ENCODE data around the gene MYT1. TPM values are rescaled to one million over a fixed set of nuclear protein-coding genes. Genes with fewer than 3 reads are reported as not detected.

MYT1 gene
- total and polyA plus RNA-seq, 9 of the 15 experiments (the other 6 are each of a cell fraction or from before 2014, with no cell fraction given), result 0.02 to 0.12 (median 0.06) TPM; not detected in 4

DNA sequence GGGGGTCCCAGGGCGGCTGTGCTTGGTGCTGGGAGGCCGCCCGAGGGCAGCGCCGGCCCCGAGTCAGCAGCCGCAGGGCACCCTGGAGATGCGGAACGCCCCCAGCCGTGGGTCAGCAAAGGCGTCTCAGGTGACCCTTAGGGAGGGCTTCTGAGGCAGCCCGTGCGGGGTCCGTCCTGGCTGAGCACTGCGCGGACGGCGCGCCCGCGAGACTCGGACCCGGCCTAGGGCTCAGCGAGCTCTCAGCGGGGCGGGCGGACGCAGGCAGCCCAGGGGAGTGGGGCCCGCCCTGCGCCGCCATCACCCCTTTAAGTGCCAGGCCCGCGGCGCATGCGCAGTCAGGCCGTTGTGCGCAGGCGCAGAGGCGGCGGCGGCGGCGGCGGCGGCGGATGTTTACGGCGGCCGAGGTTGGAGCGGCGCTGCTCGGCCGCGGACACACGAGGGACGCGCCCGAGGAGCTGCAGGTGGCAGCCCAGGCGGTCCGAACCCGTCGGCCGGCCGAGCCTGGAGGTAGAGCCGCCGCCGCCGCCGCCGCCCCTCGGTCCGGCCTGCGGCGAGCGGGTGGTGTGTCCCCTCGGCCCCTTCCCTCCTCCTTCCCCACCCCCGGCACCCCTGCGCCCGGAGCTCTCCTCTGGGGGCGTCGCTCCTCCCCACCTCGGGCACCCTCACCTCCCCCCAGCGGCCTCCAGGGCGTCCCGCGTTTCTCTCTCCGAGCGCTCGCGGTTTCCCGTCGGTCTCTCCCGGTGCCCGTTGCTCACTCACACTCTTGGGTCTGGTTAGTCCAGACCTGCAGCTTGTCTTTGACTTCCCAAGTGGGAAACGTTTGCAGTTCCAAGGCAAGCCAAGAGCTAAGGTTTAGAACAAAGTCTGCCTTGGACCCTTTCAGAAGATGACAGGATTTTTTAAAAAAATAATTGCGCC lies 91.4 kb downstream of the MYT1 start, which contains the start of gene PCMTD2 (continued):
- TF ChIP-seq, protein P1, sequence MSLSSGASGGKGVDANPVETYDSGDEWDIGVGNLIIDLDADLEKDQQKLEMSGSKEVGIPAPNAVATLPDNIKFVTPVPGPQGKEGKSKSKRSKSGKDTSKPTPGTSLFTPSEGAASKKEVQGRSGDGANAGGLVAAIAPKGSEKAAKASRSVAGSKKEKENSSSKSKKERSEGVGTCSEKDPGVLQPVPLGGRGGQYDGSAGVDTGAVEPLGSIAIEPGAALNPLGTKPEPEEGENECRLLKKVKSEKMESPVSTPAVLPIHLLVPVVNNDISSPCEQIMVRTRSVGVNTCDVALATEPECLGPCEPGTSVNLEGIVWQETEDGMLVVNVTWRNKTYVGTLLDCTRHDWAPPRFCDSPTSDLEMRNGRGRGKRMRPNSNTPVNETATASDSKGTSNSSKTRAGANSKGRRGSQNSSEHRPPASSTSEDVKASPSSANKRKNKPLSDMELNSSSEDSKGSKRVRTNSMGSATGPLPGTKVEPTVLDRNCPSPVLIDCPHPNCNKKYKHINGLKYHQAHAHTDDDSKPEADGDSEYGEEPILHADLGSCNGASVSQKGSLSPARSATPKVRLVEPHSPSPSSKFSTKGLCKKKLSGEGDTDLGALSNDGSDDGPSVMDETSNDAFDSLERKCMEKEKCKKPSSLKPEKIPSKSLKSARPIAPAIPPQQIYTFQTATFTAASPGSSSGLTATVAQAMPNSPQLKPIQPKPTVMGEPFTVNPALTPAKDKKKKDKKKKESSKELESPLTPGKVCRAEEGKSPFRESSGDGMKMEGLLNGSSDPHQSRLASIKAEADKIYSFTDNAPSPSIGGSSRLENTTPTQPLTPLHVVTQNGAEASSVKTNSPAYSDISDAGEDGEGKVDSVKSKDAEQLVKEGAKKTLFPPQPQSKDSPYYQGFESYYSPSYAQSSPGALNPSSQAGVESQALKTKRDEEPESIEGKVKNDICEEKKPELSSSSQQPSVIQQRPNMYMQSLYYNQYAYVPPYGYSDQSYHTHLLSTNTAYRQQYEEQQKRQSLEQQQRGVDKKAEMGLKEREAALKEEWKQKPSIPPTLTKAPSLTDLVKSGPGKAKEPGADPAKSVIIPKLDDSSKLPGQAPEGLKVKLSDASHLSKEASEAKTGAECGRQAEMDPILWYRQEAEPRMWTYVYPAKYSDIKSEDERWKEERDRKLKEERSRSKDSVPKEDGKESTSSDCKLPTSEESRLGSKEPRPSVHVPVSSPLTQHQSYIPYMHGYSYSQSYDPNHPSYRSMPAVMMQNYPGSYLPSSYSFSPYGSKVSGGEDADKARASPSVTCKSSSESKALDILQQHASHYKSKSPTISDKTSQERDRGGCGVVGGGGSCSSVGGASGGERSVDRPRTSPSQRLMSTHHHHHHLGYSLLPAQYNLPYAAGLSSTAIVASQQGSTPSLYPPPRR (CRISPR knock-in tag; IDR thresholded peaks at IDR 0.05; ENCODE audit: borderline replicate concordance), result 0 out of 2 replicates have a peak, but pooled peaks have one; percentile 42
- TF ChIP-seq, protein P2, sequence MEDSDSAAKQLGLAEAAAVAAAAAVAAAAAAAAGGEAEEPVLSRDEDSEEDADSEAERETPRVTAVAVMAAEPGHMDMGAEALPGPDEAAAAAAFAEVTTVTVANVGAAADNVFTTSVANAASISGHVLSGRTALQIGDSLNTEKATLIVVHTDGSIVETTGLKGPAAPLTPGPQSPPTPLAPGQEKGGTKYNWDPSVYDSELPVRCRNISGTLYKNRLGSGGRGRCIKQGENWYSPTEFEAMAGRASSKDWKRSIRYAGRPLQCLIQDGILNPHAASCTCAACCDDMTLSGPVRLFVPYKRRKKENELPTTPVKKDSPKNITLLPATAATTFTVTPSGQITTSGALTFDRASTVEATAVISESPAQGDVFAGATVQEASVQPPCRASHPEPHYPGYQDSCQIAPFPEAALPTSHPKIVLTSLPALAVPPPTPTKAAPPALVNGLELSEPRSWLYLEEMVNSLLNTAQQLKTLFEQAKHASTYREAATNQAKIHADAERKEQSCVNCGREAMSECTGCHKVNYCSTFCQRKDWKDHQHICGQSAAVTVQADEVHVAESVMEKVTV (CRISPR knock-in tag; IDR thresholded peaks at IDR 0.05), result no peak
- TF ChIP-seq ZNF217 (CRISPR knock-in tag; IDR thresholded peaks at IDR 0.05), result no peak
- TF ChIP-seq ZNF3 (CRISPR knock-in tag; IDR thresholded peaks at IDR 0.05), result no peak
- TF ChIP-seq, protein P3, sequence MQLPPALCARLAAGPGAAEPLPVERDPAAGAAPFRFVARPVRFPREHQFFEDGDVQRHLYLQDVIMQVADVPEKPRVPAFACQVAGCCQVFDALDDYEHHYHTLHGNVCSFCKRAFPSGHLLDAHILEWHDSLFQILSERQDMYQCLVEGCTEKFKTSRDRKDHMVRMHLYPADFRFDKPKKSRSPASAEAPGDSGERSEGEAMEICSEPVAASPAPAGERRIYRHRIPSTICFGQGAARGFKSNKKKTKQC (CRISPR knock-in tag; IDR thresholded peaks at IDR 0.05), result peak; percentile 98
- TF ChIP-seq, protein P4, sequence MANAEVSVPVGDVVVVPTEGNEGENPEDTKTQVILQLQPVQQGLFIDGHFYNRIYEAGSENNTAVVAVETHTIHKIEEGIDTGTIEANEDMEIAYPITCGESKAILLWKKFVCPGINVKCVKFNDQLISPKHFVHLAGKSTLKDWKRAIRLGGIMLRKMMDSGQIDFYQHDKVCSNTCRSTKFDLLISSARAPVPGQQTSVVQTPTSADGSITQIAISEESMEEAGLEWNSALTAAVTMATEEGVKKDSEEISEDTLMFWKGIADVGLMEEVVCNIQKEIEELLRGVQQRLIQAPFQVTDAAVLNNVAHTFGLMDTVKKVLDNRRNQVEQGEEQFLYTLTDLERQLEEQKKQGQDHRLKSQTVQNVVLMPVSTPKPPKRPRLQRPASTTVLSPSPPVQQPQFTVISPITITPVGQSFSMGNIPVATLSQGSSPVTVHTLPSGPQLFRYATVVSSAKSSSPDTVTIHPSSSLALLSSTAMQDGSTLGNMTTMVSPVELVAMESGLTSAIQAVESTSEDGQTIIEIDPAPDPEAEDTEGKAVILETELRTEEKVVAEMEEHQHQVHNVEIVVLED (CRISPR knock-in tag; IDR thresholded peaks at IDR 0.05), result 0 out of 2 replicates have a peak, but pooled peaks have one; percentile 23
- TF ChIP-seq, protein P5, sequence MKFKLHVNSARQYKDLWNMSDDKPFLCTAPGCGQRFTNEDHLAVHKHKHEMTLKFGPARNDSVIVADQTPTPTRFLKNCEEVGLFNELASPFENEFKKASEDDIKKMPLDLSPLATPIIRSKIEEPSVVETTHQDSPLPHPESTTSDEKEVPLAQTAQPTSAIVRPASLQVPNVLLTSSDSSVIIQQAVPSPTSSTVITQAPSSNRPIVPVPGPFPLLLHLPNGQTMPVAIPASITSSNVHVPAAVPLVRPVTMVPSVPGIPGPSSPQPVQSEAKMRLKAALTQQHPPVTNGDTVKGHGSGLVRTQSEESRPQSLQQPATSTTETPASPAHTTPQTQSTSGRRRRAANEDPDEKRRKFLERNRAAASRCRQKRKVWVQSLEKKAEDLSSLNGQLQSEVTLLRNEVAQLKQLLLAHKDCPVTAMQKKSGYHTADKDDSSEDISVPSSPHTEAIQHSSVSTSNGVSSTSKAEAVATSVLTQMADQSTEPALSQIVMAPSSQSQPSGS (CRISPR knock-in tag; IDR thresholded peaks at IDR 0.05), result peak; percentile 67; the same call in 1 of the 2 replicates
- no peak for TF ChIP-seq ZBTB8A (IDR thresholded peaks at IDR 0.05; ENCODE audit: partially characterized antibody)
- TF ChIP-seq, protein P6, sequence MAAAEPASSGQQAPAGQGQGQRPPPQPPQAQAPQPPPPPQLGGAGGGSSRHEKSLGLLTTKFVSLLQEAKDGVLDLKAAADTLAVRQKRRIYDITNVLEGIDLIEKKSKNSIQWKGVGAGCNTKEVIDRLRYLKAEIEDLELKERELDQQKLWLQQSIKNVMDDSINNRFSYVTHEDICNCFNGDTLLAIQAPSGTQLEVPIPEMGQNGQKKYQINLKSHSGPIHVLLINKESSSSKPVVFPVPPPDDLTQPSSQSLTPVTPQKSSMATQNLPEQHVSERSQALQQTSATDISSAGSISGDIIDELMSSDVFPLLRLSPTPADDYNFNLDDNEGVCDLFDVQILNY (CRISPR knock-in tag; IDR thresholded peaks at IDR 0.05), result peak; percentile 95; the same call in 1 of the 2 replicates
- TF ChIP-seq, protein P7, sequence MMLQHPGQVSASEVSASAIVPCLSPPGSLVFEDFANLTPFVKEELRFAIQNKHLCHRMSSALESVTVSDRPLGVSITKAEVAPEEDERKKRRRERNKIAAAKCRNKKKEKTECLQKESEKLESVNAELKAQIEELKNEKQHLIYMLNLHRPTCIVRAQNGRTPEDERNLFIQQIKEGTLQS (IDR thresholded peaks at IDR 0.05), result no peak
- TF ChIP-seq, protein P7 (CRISPR knock-in tag; conservative IDR thresholded peaks at IDR 0.05), result 0 out of 2 replicates have a peak, but pooled peaks have one; percentile 67
- no peak for TF ChIP-seq U2AF2 (optimal IDR thresholded peaks at IDR 0.05; ENCODE audit: low read depth, low read length)
